ENCODE results near the gene SP1. TPM values are rescaled to one million over a fixed set of nuclear protein-coding genes. Genes with fewer than 3 reads are reported as not detected.

Gene SP1
- total RNA-seq, 1 donor from 2014 or later = 49.0 TPM

- intact Hi-C loops (cut with DNase I) = loop anchor here (1.0 to 2.0 kb wide), 3 partner anchors 11 to 48 kb away; partner anchors contain the start of gene PRR13
- peaks cover 37 to 43% of the 10 kb centered on the region in 2 donors for H3K36me3 ChIP-seq
These were observed 72.4 kb downstream of the SP1 start for GRCh38 chr12:53452159-53453077.

GRCh38 chr12:53453953-53454640 lies 74.1 kb downstream of the SP1 start:
- Histone ChIP-seq H3K9me3 (no peaks in the 10 kb centered on the region), H3K27me3 (no peaks in the 10 kb centered on the region), H3K27ac (no peak overlapping the region), H3K36me3 (peaks cover 49 to 52% of the 10 kb centered on the region in 2 donors), H3K4me1 (peaks cover 10 to 13% of the 10 kb centered on the region in 2 donors), H3K4me3 (peak overlapping the region; percentile 74 to 91)
- intact Hi-C loops (cut with DNase I) = loop anchor here (2.0 kb wide), 1 partner anchor 39 kb away; no protein-coding TSS in a partner anchor
- TF ChIP-seq CTCF (IDR thresholded peaks at IDR 0.05) = no peak
- DNase-seq (ENCODE audit: low spot score in 2 of 2) = no peak

More at GRCh38 chr12:53452159-53453077, 72.4 kb downstream of the SP1 start:
- peak in 2 of 3 experiments; percentile 37 to 53 for TF ChIP-seq CTCF (IDR thresholded peaks at IDR 0.05)
- Histone ChIP-seq H3K9me3 (no peaks in the 10 kb centered on the region), H3K4me3 (peak overlapping the region; percentile 74 to 91), H3K27me3 (no peaks in the 10 kb centered on the region), H3K4me1 (peaks cover 10 to 13% of the 10 kb centered on the region in 2 donors), H3K27ac (peak overlapping the region; percentile 91 to 97)
- peak; percentile 65 to 90 for DNase-seq (ENCODE audit: low spot score in 2 of 2)

GRCh38 chr12:53454707-53455106 lies 74.7 kb downstream of the SP1 start:
- no peak overlapping the region for H3K27ac ChIP-seq
- H3K9me3 ChIP-seq = no peaks in the 10 kb centered on the region
- DNase-seq (ENCODE audit: low spot score in 2 of 2) = no peak
- no peaks in the 10 kb centered on the region for H3K27me3 ChIP-seq
- H3K36me3 ChIP-seq = peaks cover 54 to 58% of the 10 kb centered on the region in 2 donors
- no peak for TF ChIP-seq CTCF (IDR thresholded peaks at IDR 0.05)
- peaks cover 10 to 13% of the 10 kb centered on the region in 2 donors for H3K4me1 ChIP-seq
- intact Hi-C loops (cut with DNase I) = no loop called here
- no peak overlapping the region for H3K4me3 ChIP-seq

GRCh38 chr12:53456654-53457366 lies 76.8 kb downstream of the SP1 start:
- Histone ChIP-seq H3K4me3 (no peak overlapping the region), H3K27ac (no peak overlapping the region), H3K9me3 (no peaks in the 10 kb centered on the region), H3K27me3 (no peaks in the 10 kb centered on the region), H3K36me3 (peaks cover 75 to 79% of the 10 kb centered on the region in 2 donors), H3K4me1 (peaks cover 10 to 13% of the 10 kb centered on the region in 2 donors)
- intact Hi-C loops (cut with DNase I) = no loop called here
- no peak for TF ChIP-seq CTCF (IDR thresholded peaks at IDR 0.05)
- DNase-seq (ENCODE audit: low spot score in 2 of 2) = peak in 1 of 2 donors; percentile 21

GRCh38 chr12:53459097-53459496 lies 79.1 kb downstream of the SP1 start:
- no peak for DNase-seq (ENCODE audit: low spot score in 2 of 2)
- Histone ChIP-seq H3K36me3 (peaks cover 98 to 100% of the 10 kb centered on the region in 2 donors), H3K9me3 (no peaks in the 10 kb centered on the region), H3K27me3 (no peaks in the 10 kb centered on the region), H3K27ac (no peak overlapping the region), H3K4me1 (peaks cover 3% of the 10 kb centered on the region in 2 donors), H3K4me3 (no peak overlapping the region)
- intact Hi-C loops (cut with DNase I) = no loop called here
- TF ChIP-seq CTCF (IDR thresholded peaks at IDR 0.05) = no peak
